IMR-90 (cell line): ENCODE results near the gene C10orf95. TPM values are rescaled to one million over a fixed set of nuclear protein-coding genes. Genes with fewer than 3 reads are reported as not detected.

ENCODE experiments used
- ATAC-seq: fragments of 200-7000 bp; cut with Tn5 transposase; 2 replicates; pipeline ENCODE4 v1.9.1; 2020; ENCODE audit warnings: low read depth, mild to moderate bottlenecking, moderate library complexity
- BruUV-seq: library from RNA; stranded (reverse); fragments of 400-500 nt; replicated peaks from 2 replicates; lab custom pipeline; 2021; lab: Mats Ljungman, UMichigan
- CTCF ChIA-PET: fragments of 300-600 bp; formaldehyde crosslinking; extraction: SDS; loops from one replicate; lab custom pipeline; 2021; ENCODE audit warnings: antibody characterized with exemption; lab: Yijun Ruan, JAX
- POLR2A ChIA-PET: fragments of 300-600 bp; sonication (Branson Sonifier 250); formaldehyde crosslinking; loops from one replicate; lab custom pipeline; 2022; ENCODE audit warnings: antibody characterized with exemption; ENCODE audit not compliant: unreplicated experiment; lab: Charles Lee
- DNase-seq: peaks from one replicate; pipeline ENCODE4 v3.0.0; 2013
- H2AFZ ChIP-seq: replicated peaks from 2 replicates; pipeline ENCODE3; 2013; ENCODE audit warnings: low read length, mild to moderate bottlenecking; ENCODE audit not compliant: poor library complexity
- H2AK5ac ChIP-seq: 2 replicates; pipeline ENCODE4 v1.6.1; 2013; ENCODE audit warnings: low read depth, low read length, inconsistent platforms
- H2AK9ac ChIP-seq: replicated peaks from 2 replicates; pipeline ENCODE3; 2013; ENCODE audit warnings: mild to moderate bottlenecking, low read depth, low read length, moderate library complexity; ENCODE audit not compliant: poor library complexity
- H2BK120ac ChIP-seq: 2 replicates; pipeline ENCODE4 v1.6.1; 2013; ENCODE audit warnings: low read depth, low read length, inconsistent platforms
- H2BK15ac ChIP-seq: 3 replicates; pipeline ENCODE4 v1.6.1; 2013; ENCODE audit warnings: low read depth, low read length, inconsistent platforms
- H2BK20ac ChIP-seq: 2 replicates; pipeline ENCODE4 v1.6.1; 2013; ENCODE audit warnings: low read depth, mild to moderate bottlenecking, inconsistent platforms, low read length, moderate library complexity
- H2BK5ac ChIP-seq: 2 replicates; pipeline ENCODE4 v1.6.1; 2013; ENCODE audit warnings: mild to moderate bottlenecking, low read depth, low read length, inconsistent platforms; ENCODE audit not compliant: poor library complexity, severe bottlenecking
- H3K14ac ChIP-seq: replicated peaks from 2 replicates; pipeline ENCODE4 v1.6.1; 2013; ENCODE audit warnings: low read depth, low read length, inconsistent platforms
- H3K18ac ChIP-seq: 2 replicates; pipeline ENCODE4 v1.6.1; 2013; ENCODE audit warnings: low read depth, low read length, control low read depth
- H3K23ac ChIP-seq: 2 replicates; pipeline ENCODE4 v1.6.1; 2013; ENCODE audit warnings: low read depth, low read length, inconsistent platforms
- H3K27ac ChIP-seq: 2 replicates; pipeline ENCODE4 v1.5.1; 2013; ENCODE audit warnings: mild to moderate bottlenecking, control low read depth, low read length; ENCODE audit not compliant: insufficient read depth
- H3K27me3 ChIP-seq: 2 replicates; pipeline ENCODE4 v1.6.1; 2013; ENCODE audit warnings: low read length; ENCODE audit not compliant: control insufficient read depth, insufficient read depth
- H3K36me3 ChIP-seq: 2 replicates; pipeline ENCODE4 v1.6.1; 2013; ENCODE audit warnings: low read length, mixed read lengths; ENCODE audit not compliant: control insufficient read depth, insufficient read depth
- H3K4ac ChIP-seq: 2 replicates; pipeline ENCODE4 v1.6.1; 2013; ENCODE audit warnings: low read depth, low read length, inconsistent platforms
- H3K4me1 ChIP-seq: 2 replicates; pipeline ENCODE4 v1.6.1; 2013; ENCODE audit warnings: low read length, mixed read lengths; ENCODE audit not compliant: control insufficient read depth, insufficient read depth
- H3K4me2 ChIP-seq: 2 replicates; pipeline ENCODE4 v1.6.1; 2013; ENCODE audit warnings: low read depth, mild to moderate bottlenecking, control low read depth, low read length, moderate library complexity
- H3K4me3 ChIP-seq: 2 replicates; pipeline ENCODE4 v1.5.1; 2013; ENCODE audit warnings: low read depth, mild to moderate bottlenecking, control low read depth, low read length, moderate library complexity; ENCODE audit not compliant: insufficient read depth
- H3K56ac ChIP-seq: 2 replicates; pipeline ENCODE4 v1.6.1; 2013; ENCODE audit warnings: low read length, inconsistent platforms; ENCODE audit not compliant: insufficient read depth; ENCODE audit errors: extremely low read depth
- H3K79me1 ChIP-seq, 2 experiments: 2 replicates each; pipeline ENCODE4 v1.6.1; 2013; ENCODE audit warnings: low read length in 2 of 2, inconsistent platforms in 1 of 2, low read depth in 1 of 2
- H3K9ac ChIP-seq: 2 replicates; pipeline ENCODE4 v1.6.1; 2013; ENCODE audit warnings: low read depth, low read length, control low read depth
- H3K9me1 ChIP-seq: 2 replicates; pipeline ENCODE4 v1.6.1; 2013; ENCODE audit warnings: low read length, inconsistent platforms; ENCODE audit not compliant: insufficient read depth
- H3K9me3 ChIP-seq: 2 replicates; pipeline ENCODE4 v1.6.1; 2013; ENCODE audit warnings: low read length; ENCODE audit not compliant: control insufficient read depth, insufficient read depth
- H4K20me1 ChIP-seq: 2 replicates; pipeline ENCODE4 v1.6.1; 2013; ENCODE audit warnings: low read length, inconsistent platforms; ENCODE audit not compliant: insufficient read depth
- H4K5ac ChIP-seq: 2 replicates; pipeline ENCODE4 v1.6.1; 2013; ENCODE audit warnings: mild to moderate bottlenecking, low read depth, low read length, control low read depth
- H4K8ac ChIP-seq, 2 experiments: 2 replicates each; pipeline ENCODE4 v1.6.1; 2013; ENCODE audit warnings: low read depth in 2 of 2, low read length in 2 of 2, control low read depth in 1 of 2, inconsistent platforms in 1 of 2
- H4K91ac ChIP-seq: 2 replicates; pipeline ENCODE4 v1.6.1; 2013; ENCODE audit warnings: low read depth, low read length, inconsistent platforms; ENCODE audit not compliant: insufficient read depth
- CEBPB ChIP-seq: IDR thresholded peaks from 2 replicates; pipeline ENCODE4 v1.6.1; 2012; ENCODE audit warnings: low read depth, low read length, improper control_type of control experiment
- CHD1 ChIP-seq: IDR thresholded peaks from 2 replicates; pipeline ENCODE4 v1.6.1; 2012; ENCODE audit warnings: low read depth, low read length, improper control_type of control experiment
- FOS ChIP-seq: fragments of 150-350 bp; IDR thresholded peaks from 2 replicates; pipeline ENCODE4 v1.6.1; 2016; ENCODE audit warnings: low read depth, low read length
- MAFK ChIP-seq: IDR thresholded peaks from 2 replicates; pipeline ENCODE4 v1.6.1; 2012; ENCODE audit warnings: low read depth, low read length, improper control_type of control experiment
- NFE2L2 ChIP-seq: fragments of 150-350 bp; IDR thresholded peaks from 2 replicates; pipeline ENCODE4 v1.6.1; 2016; ENCODE audit warnings: low read depth, mild to moderate bottlenecking, low read length
- POLR2A ChIP-seq: IDR thresholded peaks from 2 replicates; pipeline ENCODE4 v1.6.1; 2012; ENCODE audit warnings: mild to moderate bottlenecking, low read depth, low read length
- RAD21 ChIP-seq: IDR thresholded peaks from 2 replicates; pipeline ENCODE4 v1.6.1; 2012; ENCODE audit warnings: low read length, improper control_type of control experiment
- RCOR1 ChIP-seq: IDR thresholded peaks from 2 replicates; pipeline ENCODE4 v1.6.1; 2012; ENCODE audit warnings: mild to moderate bottlenecking, low read length, improper control_type of control experiment; ENCODE audit not compliant: insufficient replicate concordance
- RFX5 ChIP-seq: IDR thresholded peaks from 2 replicates; pipeline ENCODE4 v1.8.0; 2012; ENCODE audit warnings: low read depth, mild to moderate bottlenecking, low read length, moderate library complexity
- SMC3 ChIP-seq: fragments of 150-350 bp; IDR thresholded peaks from 2 replicates; pipeline ENCODE4 v1.6.1; 2016; ENCODE audit warnings: low read depth, mild to moderate bottlenecking, antibody characterized with exemption, low read length, moderate library complexity
- WGBS, 2 experiments: methylation state at CpG; one replicate each; pipeline versions ENCODE4 v1.1.5 to v1.1.7; 2013; ENCODE audit warnings: missing lambda C conversion rate in 2 of 2; ENCODE audit not compliant: insufficient read length in 1 of 2; ENCODE audit errors: extremely low coverage in 2 of 2; 5-methylcytosine and 5-hydroxymethylcytosine counted together
- dilution Hi-C: fragments of 300-500 bp; cut with HindIII; formaldehyde crosslinking; loops from one replicate; pipeline ENCODE4 v1.14.3; 2018; ENCODE audit warnings: low sequenced_read_pairs; ENCODE audit not compliant: unreplicated experiment
- in situ Hi-C: fragments of 300-500 bp; cut with MboI; formaldehyde crosslinking; loops from 3 replicates; pipeline ENCODE4 v1.14.3; 2019; ENCODE audit warnings: low sequenced_read_pairs, inconsistent platforms, mixed read lengths
- intact Hi-C: fragments of 100-400 bp; cut with micrococcal nuclease; formaldehyde crosslinking; loops from 2 replicates; pipeline ENCODE4 v1.10.0; 2022
- polyA plus RNA-seq, 3 experiments: library from polyadenylated mRNA; depleted of rRNA; stranded (reverse); fragments of >200 nt; gene quantifications; 2 replicates each; pipeline ENCODE4 v1.2.3, GENCODE V29; 2012; ENCODE audit warnings: low replicate concordance in 1 of 3
- total RNA-seq: library from RNA; depleted of rRNA; stranded (reverse); fragments of >200 nt; gene quantifications from 2 replicates; pipeline ENCODE4 v1.2.3, GENCODE V29; 2012
- TF ChIP-seq, protein P1 (sequence below): fragments of 150-350 bp; IDR thresholded peaks from 2 replicates; pipeline ENCODE4 v1.6.1; 2017; ENCODE audit warnings: mild to moderate bottlenecking, antibody characterized with exemption, low read length, low read depth
- TF ChIP-seq, protein P2 (sequence below): fragments of 150-350 bp; IDR thresholded peaks from 2 replicates; pipeline ENCODE4 v1.6.1; 2016; ENCODE audit warnings: low read depth, mild to moderate bottlenecking, low read length, moderate library complexity, borderline replicate concordance

C10orf95 gene
- total and polyA plus RNA-seq, 2 of the 4 experiments (the other 2 are of a cell fraction): not detected

DNA sequence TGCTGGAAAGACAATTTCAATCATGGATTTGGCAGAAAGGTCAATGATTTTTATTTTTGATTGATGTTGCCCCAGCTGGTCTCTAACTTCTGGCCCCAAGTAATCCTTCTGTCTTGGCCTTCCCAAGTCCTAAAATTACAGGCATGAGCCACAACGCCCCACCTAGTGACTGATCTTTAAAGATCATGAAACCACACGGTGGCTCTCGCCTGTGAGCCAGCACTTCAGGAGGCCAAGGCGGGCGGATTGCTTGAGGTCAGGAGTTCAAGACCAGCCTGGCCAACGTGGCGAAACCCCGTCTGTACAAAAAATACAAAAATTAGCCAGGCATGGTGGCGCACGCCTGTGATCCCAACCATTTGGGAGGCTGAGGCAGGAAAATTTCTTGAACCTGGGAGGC lies 12.6 kb upstream of the C10orf95 start:
- Histone ChIP-seq H3K56ac (no peak overlapping the region), H4K8ac (no peak overlapping the region), H3K18ac (no peak overlapping the region), H3K27me3 (peaks cover 16% of the 10 kb centered on the region), H2BK20ac (no peak overlapping the region), H2AFZ (no peak overlapping the region), H3K9ac (no peak overlapping the region), H3K14ac (no peak overlapping the region), H3K23ac (no peak overlapping the region), H3K79me1 (no peaks in the 10 kb centered on the region), H3K4me1 (peaks cover 8% of the 10 kb centered on the region), H3K4me2 (no peak overlapping the region), H3K9me3 (no peaks in the 10 kb centered on the region), H2BK15ac (no peak overlapping the region), H4K91ac (no peak overlapping the region), H3K4me3 (no peak overlapping the region), H3K36me3 (no peaks in the 10 kb centered on the region), H3K4ac (no peak overlapping the region), H2AK5ac (no peak overlapping the region), H3K27ac (no peak overlapping the region), H4K5ac (no peak overlapping the region), H3K9me1 (peaks cover 3% of the 10 kb centered on the region), H4K20me1 (no peaks in the 10 kb centered on the region), H2BK5ac (no peak overlapping the region), H2BK120ac (no peak overlapping the region), H2AK9ac (no peak overlapping the region)
- TF ChIP-seq, protein P1, sequence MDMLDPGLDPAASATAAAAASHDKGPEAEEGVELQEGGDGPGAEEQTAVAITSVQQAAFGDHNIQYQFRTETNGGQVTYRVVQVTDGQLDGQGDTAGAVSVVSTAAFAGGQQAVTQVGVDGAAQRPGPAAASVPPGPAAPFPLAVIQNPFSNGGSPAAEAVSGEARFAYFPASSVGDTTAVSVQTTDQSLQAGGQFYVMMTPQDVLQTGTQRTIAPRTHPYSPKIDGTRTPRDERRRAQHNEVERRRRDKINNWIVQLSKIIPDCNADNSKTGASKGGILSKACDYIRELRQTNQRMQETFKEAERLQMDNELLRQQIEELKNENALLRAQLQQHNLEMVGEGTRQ: no peak
- no peak for TF ChIP-seq FOS
- TF ChIP-seq RFX5: no peak
- no peak for TF ChIP-seq RAD21
- TF ChIP-seq, protein P2, sequence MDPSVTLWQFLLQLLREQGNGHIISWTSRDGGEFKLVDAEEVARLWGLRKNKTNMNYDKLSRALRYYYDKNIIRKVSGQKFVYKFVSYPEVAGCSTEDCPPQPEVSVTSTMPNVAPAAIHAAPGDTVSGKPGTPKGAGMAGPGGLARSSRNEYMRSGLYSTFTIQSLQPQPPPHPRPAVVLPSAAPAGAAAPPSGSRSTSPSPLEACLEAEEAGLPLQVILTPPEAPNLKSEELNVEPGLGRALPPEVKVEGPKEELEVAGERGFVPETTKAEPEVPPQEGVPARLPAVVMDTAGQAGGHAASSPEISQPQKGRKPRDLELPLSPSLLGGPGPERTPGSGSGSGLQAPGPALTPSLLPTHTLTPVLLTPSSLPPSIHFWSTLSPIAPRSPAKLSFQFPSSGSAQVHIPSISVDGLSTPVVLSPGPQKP: no peak
- TF ChIP-seq NFE2L2: no peak
- TF ChIP-seq CEBPB: no peak
- no peak for TF ChIP-seq SMC3
- no peak for TF ChIP-seq POLR2A
- TF ChIP-seq CHD1: no peak
- no peak for TF ChIP-seq MAFK
- TF ChIP-seq RCOR1: no peak
- no TSS peak for BruUV-seq
- dilution Hi-C loops: no loop called here
- POLR2A ChIA-PET: no interaction called here
- no peak for ATAC-seq
- in situ Hi-C loops: no loop called here
- intact Hi-C loops: no loop called here
- DNase-seq: no peak
- CTCF ChIA-PET: no interaction called here
- 88% methylated on average over 7 of the region's 10 CpGs; no CpG with 5 or more reads in 1 of the 2 experiments for WGBS, 2 experiments
